MCF 10A (cell line): Measurements from ENCODE around the gene MYLK. TPM values are rescaled to one million over a fixed set of nuclear protein-coding genes. Genes with fewer than 3 reads are reported as not detected.

Source experiments
- BruUV-seq: library from RNA; stranded (reverse); fragments of 400-500 nt; replicated peaks from 2 replicates; lab custom pipeline; 2021; lab: Mats Ljungman, UMichigan
- CTCF ChIA-PET: fragments of 300-600 bp; sonication (Branson Sonifier 250); formaldehyde crosslinking; extraction: SDS; loops from one replicate; lab custom pipeline; 2021; ENCODE audit warnings: antibody characterized with exemption, inconsistent platforms; lab: Yijun Ruan, JAX
- POLR2A ChIA-PET: fragments of 300-600, 350-650 bp; sonication (Branson Sonifier 250); formaldehyde crosslinking; extraction: SDS; loops from one replicate; lab custom pipeline; 2020; ENCODE audit warnings: antibody characterized with exemption, inconsistent platforms; lab: Yijun Ruan, JAX
- DNase-seq: peaks from one replicate; pipeline ENCODE4 v3.0.0-alpha.2; 2018; ENCODE audit not compliant: unreplicated experiment
- H3K27ac Mint-ChIP-seq: one replicate; pipeline ENCODE4 v1.8.0; 2022; ENCODE audit warnings: mild to moderate bottlenecking, low read depth, mixed read lengths; ENCODE audit not compliant: unreplicated experiment
- H3K27me3 Mint-ChIP-seq: one replicate; pipeline ENCODE4 v1.8.0; 2022; ENCODE audit warnings: mixed read lengths; ENCODE audit not compliant: insufficient read depth, unreplicated experiment
- H3K36me3 Mint-ChIP-seq: one replicate; pipeline ENCODE4 v1.8.0; 2022; ENCODE audit warnings: mild to moderate bottlenecking, moderate library complexity, mixed read lengths; ENCODE audit not compliant: insufficient read depth, unreplicated experiment
- H3K4me1 Mint-ChIP-seq: one replicate; pipeline ENCODE4 v1.8.0; 2022; ENCODE audit warnings: mixed read lengths; ENCODE audit not compliant: insufficient read depth, unreplicated experiment
- H3K4me3 Mint-ChIP-seq: one replicate; pipeline ENCODE4 v1.8.0; 2022; ENCODE audit warnings: mild to moderate bottlenecking, moderate library complexity, mixed read lengths; ENCODE audit not compliant: unreplicated experiment
- H3K9me3 Mint-ChIP-seq: one replicate; pipeline ENCODE4 v1.8.0; 2022; ENCODE audit warnings: mixed read lengths; ENCODE audit not compliant: unreplicated experiment
- CTCF ChIP-seq: fragments of 200-600 bp; IDR thresholded peaks from one replicate; pipeline ENCODE4 v1.8.0; 2022; ENCODE audit warnings: antibody characterized with exemption, mild to moderate bottlenecking; ENCODE audit not compliant: unreplicated experiment
- intact Hi-C: fragments of 100-400 bp; cut with micrococcal nuclease; formaldehyde crosslinking; loops from 2 replicates; pipeline ENCODE4 v1.14.1; 2022
- total RNA-seq: library from RNA; stranded (reverse); gene quantifications from 2 replicates; pipeline ENCODE4 v1.2.3, GENCODE V29; 2022

The MYLK gene
- total RNA-seq, 1 experiment from 2014 or later, result 2.3 TPM

GRCh38 chr3:123872621-123873020 lies 11.5 kb downstream of the MYLK start:
- CTCF ChIA-PET, result interaction anchor here (0.6 to 1.0 kb wide), 2 partner anchors 9 to 655 kb away, joined by 3 to 4 read pairs; no protein-coding TSS in a partner anchor
- TF ChIP-seq CTCF, result no peak
- Mint-ChIP-seq H3K9me3 (peaks cover 7% of the 10 kb centered on the region), H3K4me3 (no peak overlapping the region), H3K27me3 (peaks cover 12% of the 10 kb centered on the region), H3K4me1 (peaks cover 5% of the 10 kb centered on the region), H3K36me3 (no peaks in the 10 kb centered on the region), H3K27ac (no peak overlapping the region)
- no TSS peak for BruUV-seq
- POLR2A ChIA-PET, result no interaction called here
- DNase-seq, result no peak
- intact Hi-C loops, result no loop called here

DNA sequence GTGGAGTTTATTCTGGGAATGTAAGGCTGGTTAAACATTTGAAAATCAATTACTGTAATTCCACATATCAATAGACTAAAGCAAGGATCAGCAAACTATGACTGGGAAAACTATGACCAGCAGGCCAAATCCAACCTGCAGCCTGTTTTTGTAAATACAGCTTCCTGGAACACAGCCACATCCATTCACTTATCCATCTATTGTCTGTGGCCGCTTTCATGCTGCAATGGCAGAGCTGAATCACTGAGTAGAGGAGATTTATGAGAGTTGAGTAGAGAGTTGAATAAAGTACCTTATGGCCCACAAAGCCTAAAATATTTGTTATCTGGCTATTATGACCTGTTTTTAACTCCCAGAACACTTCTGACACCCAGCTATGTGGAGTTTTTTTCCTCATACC lies 12.2 kb downstream of the MYLK start:
- CTCF ChIA-PET, result interaction anchor here (1.0 kb wide), 1 partner anchor 9 kb away, joined by 4 read pairs; no protein-coding TSS in a partner anchor
- H3K4me3 Mint-ChIP-seq, result no peak overlapping the region

GRCh38 chr3:123870033-123870432 lies 14.1 kb downstream of the MYLK start:
- no peak for TF ChIP-seq CTCF
- POLR2A ChIA-PET, result no interaction called here
- intact Hi-C loops, result no loop called here

More for the DNA sequence above, 12.2 kb downstream of the MYLK start:
- DNase-seq, result peak; percentile 48
- POLR2A ChIA-PET, result no interaction called here
- Mint-ChIP-seq H3K4me1 (peaks cover 5% of the 10 kb centered on the region), H3K27me3 (peaks cover 12% of the 10 kb centered on the region), H3K36me3 (no peaks in the 10 kb centered on the region), H3K27ac (no peak overlapping the region), H3K9me3 (peaks cover 7% of the 10 kb centered on the region)
- intact Hi-C loops, result no loop called here
- no peak for TF ChIP-seq CTCF
- BruUV-seq, result no TSS peak

DNA sequence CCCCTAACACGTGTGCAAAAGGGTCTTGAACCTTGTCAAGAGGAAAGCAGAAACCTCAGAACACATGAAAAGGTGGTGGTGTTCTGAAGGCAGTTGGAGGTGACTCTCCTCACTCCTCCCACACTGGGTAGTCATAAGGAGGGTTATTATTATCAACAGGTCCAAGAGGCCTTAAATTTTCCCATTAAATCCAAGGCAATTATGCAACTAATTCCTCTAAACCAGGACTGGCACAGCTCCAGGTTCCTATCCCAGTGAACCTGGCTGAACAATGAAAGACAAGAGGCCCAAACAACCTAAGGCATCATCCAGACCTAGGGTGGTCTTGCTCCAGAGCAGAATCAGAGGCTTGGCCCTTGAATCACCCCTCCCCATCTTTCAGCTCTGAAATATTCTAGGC lies 15.0 kb downstream of the MYLK start:
- TF ChIP-seq CTCF, result no peak
- H3K27me3 Mint-ChIP-seq, result peaks cover 12% of the 10 kb centered on the region
- no peak overlapping the region for H3K4me3 Mint-ChIP-seq
- H3K9me3 Mint-ChIP-seq, result peaks cover 7% of the 10 kb centered on the region
- H3K4me1 Mint-ChIP-seq, result peaks cover 5% of the 10 kb centered on the region
- ChIA-PET CTCF (interaction anchor here (0.6 kb wide), 1 partner anchor 164 kb away, joined by 3 read pairs; the partner anchor contains the start of gene KALRN), POLR2A (no interaction called here)
- H3K27ac Mint-ChIP-seq, result no peak overlapping the region
- intact Hi-C loops, result no loop called here
- H3K36me3 Mint-ChIP-seq, result no peaks in the 10 kb centered on the region
- DNase-seq, result peak; percentile 43
- BruUV-seq, result no TSS peak

More at GRCh38 chr3:123870033-123870432, 14.1 kb downstream of the MYLK start:
- H3K36me3 Mint-ChIP-seq, result no peaks in the 10 kb centered on the region
- peaks cover 7% of the 10 kb centered on the region for H3K9me3 Mint-ChIP-seq
- CTCF ChIA-PET, result interaction anchor here (0.5 to 0.6 kb wide), 2 partner anchors 99 to 163 kb away, joined by 3 read pairs; partner anchors contain the start of gene KALRN
- H3K27me3 Mint-ChIP-seq, result peaks cover 12% of the 10 kb centered on the region
- DNase-seq, result peak; percentile 32
- no peak overlapping the region for H3K27ac Mint-ChIP-seq
- no TSS peak for BruUV-seq
- peaks cover 5% of the 10 kb centered on the region for H3K4me1 Mint-ChIP-seq
- no peak overlapping the region for H3K4me3 Mint-ChIP-seq
